Stimulated activated CD8-positive, alpha-beta memory T cell treated with anti-CD3 and anti-CD28 coated beads, Interleukin-15, amount 100 ng/mL, for 4 hours (primary cell): ENCODE data around the gene SMO.
"Not testable (repeated sequence)": the region's sequence is repeated elsewhere in the genome, so short reads cannot be mapped to it uniquely, and the experiment has no call there.

ENCODE experiments used
- DNase-seq, 2 donors: peaks; one replicate each; pipeline ENCODE4 v3.0.0-alpha.2; 2020; ENCODE audit warnings: low read depth in 2 of 2

Gene SMO

GRCh38 chr7:129169686-129170440, 18.6 kb upstream of the SMO start:
- no peak for DNase-seq

DNA sequence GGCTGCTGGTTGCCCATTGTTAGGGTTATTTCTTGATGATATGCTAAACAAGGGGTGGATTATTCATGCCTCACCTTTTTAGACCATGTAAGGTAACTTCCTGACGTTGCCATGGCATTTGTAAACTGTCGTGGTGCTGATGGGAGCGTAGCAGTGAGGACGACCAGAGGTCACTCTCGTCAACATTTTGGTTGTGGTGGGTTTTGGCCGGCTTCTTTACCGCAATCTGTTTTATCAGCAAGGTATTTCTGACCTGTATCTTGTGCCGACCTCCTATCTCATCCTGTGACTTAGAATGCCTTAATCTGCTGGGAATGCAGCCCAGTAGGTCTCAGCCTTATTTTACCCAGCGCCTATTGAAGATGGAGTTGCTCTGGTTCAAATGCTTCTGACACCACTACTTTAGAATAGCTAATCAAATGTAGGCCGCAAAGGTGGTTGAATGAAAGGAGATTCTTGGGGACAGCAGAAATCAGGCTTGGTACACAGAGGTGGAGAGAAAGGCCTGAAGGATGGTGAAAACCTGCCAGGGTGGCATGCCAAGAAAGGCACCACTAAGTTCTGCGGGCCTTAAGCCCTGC, 17.9 kb upstream of the SMO start:
- no peak for DNase-seq

DNA sequence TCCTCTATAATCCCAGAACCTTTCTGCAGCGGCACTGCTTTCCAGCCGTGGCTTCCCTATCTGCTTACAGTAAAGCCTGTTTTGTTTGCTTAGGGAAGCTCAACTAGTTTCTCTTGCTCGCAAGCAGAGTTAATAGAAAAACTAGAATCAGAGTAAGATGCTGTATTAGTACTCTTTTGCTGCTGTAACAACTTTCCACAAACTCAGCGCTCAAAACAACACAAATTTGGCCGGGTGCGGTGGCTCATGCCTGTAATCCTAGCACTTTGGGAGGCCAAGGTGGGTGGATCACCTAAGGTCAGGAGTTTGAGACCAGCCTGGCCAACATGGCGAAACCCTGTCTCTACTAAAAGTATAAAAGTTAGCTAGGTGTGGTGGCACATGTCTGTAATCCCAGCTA, 14.6 kb upstream of the SMO start:
- not testable (repeated sequence) for DNase-seq

DNA sequence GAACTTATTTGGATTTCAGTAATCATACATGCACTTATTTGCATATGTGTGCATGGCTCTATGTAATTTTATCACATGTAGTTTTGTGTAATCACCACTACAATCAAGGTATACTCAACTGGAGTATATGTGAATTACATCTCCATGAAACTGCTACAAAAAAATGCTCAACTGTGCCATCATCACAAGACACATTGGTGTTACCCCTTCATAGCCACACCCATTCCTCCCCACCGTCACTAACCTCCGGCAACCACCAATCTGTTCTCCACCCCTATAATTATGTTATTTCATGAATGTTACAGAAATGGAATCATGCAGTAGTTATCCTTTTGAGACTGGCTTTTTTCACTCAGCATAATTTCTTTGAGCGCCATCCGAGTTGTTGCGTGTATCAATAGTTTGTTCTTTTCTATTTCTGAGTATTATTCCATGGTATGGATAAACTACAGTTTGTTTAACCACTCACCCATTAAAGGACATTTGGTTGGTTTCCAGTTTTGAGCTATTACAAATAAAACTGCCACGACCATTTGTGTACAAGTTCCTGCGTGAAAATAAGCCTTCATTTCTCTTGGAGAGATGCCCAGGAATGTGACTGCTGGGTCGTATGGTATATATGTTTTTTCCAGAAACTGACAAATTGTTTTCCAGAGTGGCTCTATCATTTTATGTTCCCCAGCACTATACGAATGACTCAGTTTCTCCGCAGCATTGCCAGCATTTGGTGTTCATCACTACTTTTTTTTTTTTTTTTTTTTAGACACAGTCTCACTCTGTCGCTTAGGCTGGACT, 11.3 kb upstream of the SMO start:
- DNase-seq = no peak

GRCh38 chr7:129184981-129185670, 3.3 kb upstream of the SMO start:
- no peak for DNase-seq

DNA sequence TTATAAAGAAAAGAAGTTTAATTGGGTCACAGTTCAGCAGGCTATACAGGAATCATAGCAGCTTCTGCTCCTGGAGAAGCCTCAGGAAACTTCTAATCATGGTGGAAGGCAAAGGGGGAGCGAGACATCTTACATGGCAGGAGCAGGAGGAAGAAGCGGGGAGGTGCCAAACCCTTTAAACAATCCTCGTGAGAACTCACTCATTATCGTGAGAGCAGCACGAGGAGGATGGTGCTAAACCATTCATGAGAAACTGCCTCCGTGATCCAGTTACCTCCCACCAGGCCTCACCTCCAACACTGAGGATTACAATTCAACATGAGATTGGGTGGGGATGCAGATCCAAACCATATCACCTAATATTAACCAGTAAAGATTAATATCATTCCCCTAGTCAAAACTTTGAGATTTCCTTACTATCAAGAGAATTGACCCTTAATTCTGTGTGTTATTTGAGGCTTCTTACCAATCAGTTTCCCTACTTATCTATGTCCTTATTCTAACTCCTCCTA, 1.6 kb upstream of the SMO start:
- no peak for DNase-seq

- no peak for DNase-seq
Measured at GRCh38 chr7:129187681-129188371, 607 bp upstream of the SMO start.

- DNase-seq = no peak
Measured at GRCh38 chr7:129188892-129189660, 643 bp downstream of the SMO start.

GRCh38 chr7:129189661-129190310, 1.4 kb downstream of the SMO start:
- no peak for DNase-seq

- DNase-seq = no peak
Measured at GRCh38 chr7:129191272-129191671, 2.8 kb downstream of the SMO start.

DNA sequence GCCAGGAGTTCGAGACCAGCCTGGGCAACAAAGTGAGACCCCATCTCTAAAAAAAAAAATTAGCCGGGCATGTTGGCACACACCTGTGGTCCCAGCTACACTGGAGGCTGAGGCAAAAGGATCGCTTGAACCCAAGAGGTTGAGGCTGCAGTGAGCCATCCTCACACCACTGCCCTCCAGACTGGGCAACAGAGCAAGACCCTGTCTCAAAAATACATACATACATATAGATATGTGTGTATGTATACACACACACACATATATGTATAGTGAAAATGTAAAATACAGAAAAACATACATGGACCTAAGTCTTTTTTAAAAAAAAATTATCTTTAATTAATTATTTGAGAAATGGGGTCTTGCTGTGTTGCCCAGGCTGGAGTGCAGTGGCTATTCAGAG, 5.5 kb downstream of the SMO start:
- DNase-seq = no peak

DNA sequence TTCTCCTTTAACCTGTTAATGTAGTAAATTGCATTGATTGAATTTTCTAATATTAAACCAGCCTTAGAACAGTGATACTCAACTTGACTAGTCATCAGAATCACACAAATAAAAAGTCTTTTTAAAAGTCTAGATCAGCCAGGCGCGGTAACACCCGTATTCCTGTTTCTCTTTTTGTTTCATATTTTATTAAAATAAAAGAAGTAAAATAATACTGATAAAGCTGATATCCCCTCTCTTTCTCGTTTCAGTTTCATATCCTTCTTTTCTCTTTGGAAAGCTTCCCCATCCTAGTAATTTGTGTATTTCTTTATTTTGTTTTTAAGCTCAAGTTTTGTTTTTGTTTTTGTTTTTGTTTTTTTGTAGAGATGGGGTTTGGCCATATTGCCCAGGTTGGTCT, 9.3 kb downstream of the SMO start:
- no peak for DNase-seq

GRCh38 chr7:129199406-129199805, 11.0 kb downstream of the SMO start:
- no peak for DNase-seq

- DNase-seq = no peak
Measured at GRCh38 chr7:129202058-129202777, 13.8 kb downstream of the SMO start.

- DNase-seq = no peak
Measured at GRCh38 chr7:129203050-129203741, 14.8 kb downstream of the SMO start.

- no peak for DNase-seq
Measured at GRCh38 chr7:129205126-129205818, 16.8 kb downstream of the SMO start.

DNA sequence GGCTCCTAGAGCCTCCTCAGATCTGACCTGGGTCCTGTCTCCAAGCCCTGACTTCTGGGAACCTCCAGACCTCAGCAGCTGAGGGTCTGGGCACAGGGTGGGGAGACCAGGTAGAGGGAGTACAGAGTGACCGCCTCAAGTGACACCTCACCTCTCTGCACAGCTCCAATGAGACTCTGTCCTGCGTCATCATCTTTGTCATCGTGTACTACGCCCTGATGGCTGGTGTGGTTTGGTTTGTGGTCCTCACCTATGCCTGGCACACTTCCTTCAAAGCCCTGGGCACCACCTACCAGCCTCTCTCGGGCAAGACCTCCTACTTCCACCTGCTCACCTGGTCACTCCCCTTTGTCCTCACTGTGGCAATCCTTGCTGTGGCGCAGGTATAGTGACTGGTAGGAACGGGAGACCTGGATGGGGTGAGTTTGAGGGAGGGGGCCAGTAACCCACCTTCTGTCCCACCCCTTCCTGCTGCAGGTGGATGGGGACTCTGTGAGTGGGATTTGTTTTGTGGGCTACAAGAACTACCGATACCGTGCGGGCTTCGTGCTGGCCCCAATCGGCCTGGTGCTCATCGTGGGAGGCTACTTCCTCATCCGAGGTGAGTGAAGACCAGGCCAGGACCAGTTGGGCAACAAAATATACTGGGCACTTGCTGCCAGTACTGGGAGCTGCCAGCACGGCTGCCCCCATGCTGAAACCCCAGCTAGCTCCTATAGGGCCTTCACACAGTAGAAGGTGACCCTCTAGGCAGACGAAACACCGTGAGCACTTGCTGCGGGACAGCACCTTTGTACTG, 17.8 kb downstream of the SMO start:
- DNase-seq = no peak
